ENCODE measurements around the gene KIAA0825. TPM values are rescaled to one million over a fixed set of nuclear protein-coding genes. Genes with fewer than 3 reads are reported as not detected.
"Not testable (repeated sequence)": the region's sequence is repeated elsewhere in the genome, so short reads cannot be mapped to it uniquely, and the experiment has no call there.

KIAA0825 gene
- polyA plus RNA-seq, 4 donors = 4.2 to 5.4 (median 5.0) TPM

DNA sequence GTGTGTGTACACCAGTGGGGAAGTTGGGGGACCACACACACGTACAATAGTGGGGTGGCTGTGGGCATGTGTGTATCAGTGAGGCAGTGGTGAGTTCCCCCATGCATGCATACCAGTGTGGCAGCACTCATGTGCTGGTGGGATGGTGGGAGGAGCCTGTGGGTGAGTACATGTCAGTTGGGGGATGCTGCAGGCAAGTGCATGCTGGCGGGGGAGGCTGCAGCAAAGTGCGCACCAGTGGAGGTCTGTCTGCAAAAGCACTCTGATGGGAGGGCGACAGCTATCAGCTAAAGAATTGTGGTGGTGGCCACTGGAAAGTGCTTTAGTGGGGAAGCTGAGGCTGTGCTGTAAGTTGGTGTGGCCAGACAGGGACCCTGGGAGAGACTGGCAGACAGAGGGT, 418.8 kb downstream of the KIAA0825 start:
- no peak for DNase-seq (ENCODE audit: low read depth in 4 of 4, low spot score in 3 of 4)

DNA sequence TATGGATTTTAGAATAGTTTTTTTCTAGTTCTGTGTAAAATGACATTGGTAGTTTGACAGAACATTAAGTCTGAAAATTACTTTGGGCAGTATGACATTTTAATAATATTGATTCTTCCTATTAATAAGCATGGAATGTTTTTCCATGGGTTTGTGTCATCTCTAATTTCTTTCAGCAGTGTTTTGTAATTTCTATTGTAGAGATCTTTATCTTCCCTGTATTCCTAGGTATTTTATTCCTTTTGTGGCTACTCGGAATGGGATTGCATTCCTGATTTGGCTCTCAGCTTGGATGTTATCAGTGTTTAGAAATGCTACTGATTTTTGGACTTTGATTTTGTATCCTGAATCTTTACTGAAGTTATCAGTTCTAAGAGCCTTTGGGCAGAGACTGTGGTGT, 420.4 kb downstream of the KIAA0825 start:
- no peak for DNase-seq (ENCODE audit: low read depth in 4 of 4, low spot score in 3 of 4)

DNA sequence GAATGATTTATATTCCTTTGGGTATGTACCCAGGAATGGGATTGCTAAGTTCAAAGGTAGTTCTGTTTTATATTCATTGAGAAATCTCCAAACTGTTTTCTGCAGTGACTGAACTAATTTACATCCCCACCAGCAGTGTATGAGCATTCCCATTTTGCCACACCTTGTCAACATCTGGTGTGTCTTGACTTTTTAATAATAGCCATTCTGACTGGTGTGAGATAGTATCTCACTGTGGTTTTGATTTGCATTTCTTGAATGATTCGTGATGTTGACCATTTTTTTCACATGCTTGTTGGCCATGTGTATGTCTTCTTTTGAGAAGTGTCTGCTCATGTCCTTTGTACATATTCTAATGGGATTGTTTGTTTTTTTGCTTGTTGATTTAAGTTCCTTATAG, 421.5 kb downstream of the KIAA0825 start:
- no peak for DNase-seq (ENCODE audit: low read depth in 4 of 4, low spot score in 3 of 4)

DNA sequence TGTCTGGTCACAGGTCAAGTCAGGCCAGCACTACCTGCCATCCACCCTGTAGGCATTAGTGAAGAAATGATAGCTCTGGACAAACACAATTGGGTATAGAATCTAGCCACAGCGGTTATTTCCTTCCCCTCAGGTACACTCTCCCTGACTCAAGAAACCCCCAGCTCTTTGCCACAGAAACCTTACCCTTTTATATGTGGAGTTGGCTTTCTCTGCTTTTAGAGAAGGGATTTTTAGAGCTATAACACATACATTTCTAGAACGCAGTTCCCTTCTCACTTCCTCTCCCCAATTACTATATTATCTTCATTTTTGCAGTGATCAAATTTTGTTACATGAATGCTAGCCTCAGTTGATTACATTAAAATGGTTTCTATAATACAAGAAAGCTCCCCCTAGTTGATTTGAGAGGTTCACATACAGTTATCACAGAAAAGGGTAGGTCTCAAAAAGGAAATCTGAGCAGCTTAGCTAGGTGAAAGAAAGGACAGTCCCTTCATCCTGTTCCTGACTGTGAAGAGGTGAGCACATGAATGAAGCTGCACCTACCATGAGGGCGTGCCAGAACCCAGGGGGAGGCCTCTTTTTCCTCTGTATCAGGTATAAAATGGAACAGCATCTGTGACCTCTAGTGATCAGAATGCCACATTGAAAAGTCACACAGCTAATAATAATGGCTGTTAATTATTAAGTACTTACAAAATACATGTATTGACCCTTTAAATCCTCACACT, 425.6 kb downstream of the KIAA0825 start:
- no peak for DNase-seq (ENCODE audit: low read depth in 4 of 4, low spot score in 3 of 4)

DNA sequence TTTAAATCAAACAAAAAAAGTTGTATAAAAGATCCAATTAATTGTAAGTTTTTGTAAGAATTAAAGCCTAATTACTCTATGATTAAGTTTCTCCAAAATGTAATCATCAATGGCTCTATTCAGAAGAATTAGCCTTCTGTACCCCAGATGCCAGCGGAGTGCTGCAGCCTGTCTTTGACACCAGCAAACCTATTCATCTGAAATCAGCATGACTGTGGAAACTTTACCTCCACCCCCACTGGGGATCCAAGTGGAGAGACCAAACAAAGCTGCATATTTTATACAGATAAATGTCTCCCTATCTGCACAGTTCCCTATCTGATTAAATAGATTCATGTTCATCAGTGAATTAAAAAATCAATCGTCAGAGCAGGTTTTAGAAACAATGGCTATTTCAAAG, 426.8 kb downstream of the KIAA0825 start:
- DNase-seq (ENCODE audit: low read depth in 4 of 4, low spot score in 3 of 4) = no peak

DNA sequence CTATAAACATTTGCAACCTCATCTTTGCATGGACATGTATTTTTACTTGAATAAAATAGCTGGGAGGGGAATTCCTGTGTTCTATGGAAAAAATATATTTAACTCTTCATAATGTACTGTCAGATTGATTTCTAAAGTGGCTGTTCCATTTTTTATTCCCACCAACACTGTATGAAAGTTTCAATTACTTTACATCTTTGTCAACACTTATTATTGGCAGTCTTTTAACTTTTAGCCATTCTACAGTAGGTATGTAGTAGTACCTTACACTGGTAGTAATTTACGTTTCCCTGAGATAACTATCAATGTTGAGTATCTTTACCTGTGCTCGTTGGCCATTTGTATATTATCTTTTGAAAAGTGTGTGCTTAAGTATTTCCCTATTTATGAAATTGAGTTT, 429.7 kb downstream of the KIAA0825 start:
- no peak for DNase-seq (ENCODE audit: low read depth in 4 of 4, low spot score in 3 of 4)

DNA sequence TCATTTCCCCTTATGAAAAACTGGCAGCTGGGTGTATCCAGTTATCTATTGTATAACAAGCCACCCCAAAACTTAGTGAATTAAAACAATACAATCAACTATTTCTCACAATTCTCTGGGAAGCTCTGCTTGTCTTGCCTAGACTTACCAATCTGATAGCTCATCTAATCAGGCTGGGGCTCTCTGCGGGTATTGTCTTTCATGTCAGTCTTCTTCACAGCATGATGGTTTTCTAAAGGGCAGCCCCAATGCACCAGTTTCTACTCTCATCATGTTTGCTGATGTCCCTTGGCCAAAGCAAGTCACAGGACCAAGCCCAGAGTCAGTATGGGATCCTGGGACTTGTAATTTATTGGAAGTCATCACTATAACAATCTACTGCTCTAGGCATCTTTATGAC, 433.5 kb downstream of the KIAA0825 start:
- no peak for DNase-seq (ENCODE audit: low read depth in 4 of 4, low spot score in 3 of 4)

DNA sequence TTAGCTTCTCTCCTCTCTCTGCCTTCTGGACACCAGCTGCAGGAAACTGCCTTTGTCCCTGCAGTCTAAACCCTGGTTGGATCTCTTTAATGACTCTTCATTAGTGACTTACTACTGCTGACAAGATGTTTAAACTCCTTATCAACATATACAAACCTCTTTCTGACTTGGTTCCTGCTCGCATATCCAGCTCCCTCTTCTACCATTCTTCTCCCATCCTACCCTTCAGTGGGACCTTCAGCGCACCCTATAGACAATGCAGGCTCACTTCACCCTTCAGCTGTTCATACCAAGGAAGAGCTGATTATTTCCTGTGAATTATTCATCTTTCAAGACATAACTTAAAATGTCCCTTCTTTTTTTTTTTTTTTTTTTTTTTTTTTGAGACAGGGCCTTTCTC, 436.5 kb downstream of the KIAA0825 start:
- no peak for DNase-seq (ENCODE audit: low read depth in 4 of 4, low spot score in 3 of 4)

DNA sequence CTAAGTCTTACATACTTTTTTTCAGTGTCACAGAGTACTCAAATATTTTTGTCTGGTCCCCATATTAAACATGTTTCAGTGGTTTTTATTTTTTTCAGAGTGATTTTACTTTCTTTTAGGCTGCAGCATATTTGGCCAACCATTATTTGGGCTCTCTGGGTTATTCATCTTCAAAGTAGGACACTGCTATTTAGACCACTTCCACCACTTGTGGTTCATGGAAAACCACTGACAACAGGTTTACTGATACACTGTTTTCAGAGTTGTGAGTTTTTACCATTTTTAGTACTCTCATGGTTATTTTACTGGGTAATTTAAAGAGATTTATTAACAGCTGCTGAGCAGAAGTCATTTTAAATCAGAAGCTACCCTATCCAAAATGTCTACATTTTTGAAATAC, 437.6 kb downstream of the KIAA0825 start:
- DNase-seq (ENCODE audit: low read depth in 4 of 4, low spot score in 3 of 4) = no peak

DNA sequence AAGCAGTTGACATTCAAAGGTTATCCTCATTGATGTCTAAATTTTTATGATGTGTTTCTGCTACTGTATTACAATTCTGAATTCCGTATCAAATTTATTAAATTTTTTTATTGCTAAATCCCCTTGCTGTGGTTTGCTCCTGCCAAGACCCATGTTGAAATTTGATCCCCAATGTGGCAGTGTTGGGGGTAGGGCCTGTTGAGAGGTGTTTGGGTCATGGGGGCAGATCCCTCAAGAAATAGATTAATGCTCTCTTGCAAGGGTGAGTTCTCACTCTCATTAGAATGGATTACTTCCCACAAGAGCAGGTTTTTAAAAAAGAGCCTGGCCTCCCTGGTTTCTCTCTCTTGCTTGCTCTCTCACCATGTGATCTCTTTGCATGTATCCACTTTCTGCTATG, 442.5 kb downstream of the KIAA0825 start:
- no peak for DNase-seq (ENCODE audit: low read depth in 4 of 4, low spot score in 3 of 4)

DNA sequence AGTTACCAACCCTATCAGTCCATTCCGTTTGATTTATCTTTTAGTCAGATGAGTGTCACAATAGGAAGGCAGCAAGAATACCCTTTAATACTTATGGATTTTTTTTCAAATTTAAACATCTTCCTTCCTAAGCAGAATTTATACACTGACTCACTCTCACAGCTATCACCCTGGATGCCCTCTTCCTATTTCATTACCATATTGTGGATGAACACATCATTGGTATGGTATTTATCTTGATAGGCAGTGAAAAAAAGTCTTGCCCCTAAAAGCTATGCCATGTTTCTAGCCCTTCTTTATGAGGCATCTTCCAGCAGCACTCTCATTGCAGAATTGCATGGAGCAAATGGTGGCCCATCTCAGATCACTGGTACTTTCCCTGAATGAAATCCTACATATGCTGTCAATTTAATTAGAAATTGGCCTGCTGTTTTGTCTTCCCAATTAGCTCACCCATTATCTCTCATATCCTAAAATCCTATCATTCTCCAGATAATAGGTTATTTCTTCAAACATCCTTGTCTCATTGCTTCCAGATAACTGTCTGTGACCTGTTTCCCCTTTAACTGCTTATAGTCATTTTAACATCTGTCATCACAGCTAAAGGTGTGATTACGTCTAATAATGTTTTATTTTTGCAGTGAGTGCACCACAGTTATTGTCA, 443.5 kb downstream of the KIAA0825 start:
- no peak for DNase-seq (ENCODE audit: low read depth in 4 of 4, low spot score in 3 of 4)

DNA sequence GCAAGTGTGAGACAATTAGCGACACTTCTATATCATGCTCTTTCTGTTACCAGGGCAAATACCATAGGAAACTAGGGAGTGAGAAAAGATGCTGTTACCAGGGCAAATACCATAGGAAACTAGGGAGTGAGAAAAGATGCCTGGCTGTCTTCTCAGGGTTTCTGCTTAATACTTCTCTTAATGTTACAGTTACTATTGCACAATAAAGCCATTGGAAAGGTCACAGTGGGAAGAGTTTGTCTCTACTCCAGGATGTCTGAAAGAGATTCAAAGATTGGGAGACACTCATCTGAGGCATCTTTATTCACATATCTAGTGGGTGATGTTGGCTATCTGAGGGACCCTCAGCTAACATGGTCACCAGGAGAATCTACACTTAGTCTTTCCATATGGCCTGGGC, 445.3 kb downstream of the KIAA0825 start:
- no peak for DNase-seq (ENCODE audit: low read depth in 4 of 4, low spot score in 3 of 4)

DNA sequence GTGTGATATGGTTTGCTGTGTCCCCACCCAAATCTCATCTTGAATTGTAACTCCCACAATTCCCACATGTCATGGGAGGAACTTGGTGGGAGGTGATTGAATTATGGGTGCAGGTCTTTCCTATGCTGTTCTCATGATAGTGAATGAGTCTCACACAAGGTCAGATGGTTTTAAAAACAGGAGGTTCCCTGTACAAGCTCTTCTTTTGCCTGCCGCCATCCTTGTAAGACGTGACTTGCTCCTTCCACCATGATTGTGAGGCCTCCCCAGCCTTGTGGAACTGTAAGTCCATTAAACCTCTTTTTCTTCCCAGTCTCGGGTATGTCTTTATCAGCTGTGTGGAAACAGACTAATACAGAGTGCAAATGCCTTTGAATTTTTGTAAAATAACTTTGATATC, 447.3 kb downstream of the KIAA0825 start:
- DNase-seq (ENCODE audit: low read depth in 4 of 4, low spot score in 3 of 4) = not testable (repeated sequence)

DNA sequence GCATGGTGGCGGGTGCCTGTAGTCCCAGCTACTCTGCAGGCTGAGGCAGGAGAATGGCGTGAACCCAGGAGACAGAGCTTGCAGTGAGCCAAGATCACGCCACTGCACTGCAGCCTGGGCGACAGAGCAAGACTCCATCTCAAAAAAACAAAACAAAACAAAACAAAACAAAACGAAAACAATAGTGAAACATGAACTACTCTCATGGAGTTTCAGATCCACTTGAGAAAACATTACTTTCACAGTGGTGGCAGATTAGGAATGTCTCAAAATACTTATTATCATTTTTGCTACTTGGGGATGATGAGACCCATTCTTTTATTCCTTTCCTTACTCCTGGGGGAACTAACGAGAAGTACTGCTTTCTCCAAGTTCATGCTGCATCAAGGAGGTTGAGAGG, 448.2 kb downstream of the KIAA0825 start:
- DNase-seq (ENCODE audit: low read depth in 4 of 4, low spot score in 3 of 4) = not testable (repeated sequence)

DNA sequence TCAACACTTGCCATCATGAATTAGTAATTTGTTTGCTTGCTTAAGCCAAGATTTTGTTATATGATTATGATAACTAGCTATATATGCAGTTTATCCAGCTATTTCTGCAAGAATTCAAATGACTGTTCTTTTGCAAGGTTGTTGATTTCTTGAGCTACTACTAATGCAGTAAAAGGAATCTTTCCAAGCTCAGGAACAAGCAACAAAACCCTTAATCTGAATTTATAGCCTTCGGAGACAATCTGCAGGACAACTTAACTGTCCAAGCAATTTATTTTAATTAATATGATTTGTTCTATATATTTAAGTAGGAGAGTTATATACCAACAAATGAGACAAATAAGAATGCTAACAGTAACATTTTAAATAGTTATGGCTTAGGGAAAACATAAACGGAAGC, 450.3 kb downstream of the KIAA0825 start:
- no peak for DNase-seq (ENCODE audit: low read depth in 4 of 4, low spot score in 3 of 4)

DNA sequence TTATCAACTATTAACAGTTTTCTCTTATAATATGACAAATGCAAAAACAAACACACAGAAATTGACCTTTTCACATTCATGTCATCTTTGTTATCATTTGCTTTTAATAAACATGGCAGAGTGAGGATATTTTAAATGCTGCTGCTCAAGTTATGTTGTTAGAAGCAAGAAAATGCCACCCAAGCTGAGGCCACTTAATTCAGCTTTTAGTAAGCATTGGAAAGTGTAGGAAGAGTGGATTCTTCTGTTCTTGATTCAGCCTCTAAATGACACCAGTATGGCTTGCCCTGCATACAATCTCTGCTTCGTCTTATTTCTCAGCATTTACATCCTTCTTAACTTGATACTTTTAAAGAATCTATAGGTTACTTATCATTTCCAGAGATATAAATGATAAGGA, 456.6 kb downstream of the KIAA0825 start:
- no peak for DNase-seq (ENCODE audit: low read depth in 4 of 4, low spot score in 3 of 4)

DNA sequence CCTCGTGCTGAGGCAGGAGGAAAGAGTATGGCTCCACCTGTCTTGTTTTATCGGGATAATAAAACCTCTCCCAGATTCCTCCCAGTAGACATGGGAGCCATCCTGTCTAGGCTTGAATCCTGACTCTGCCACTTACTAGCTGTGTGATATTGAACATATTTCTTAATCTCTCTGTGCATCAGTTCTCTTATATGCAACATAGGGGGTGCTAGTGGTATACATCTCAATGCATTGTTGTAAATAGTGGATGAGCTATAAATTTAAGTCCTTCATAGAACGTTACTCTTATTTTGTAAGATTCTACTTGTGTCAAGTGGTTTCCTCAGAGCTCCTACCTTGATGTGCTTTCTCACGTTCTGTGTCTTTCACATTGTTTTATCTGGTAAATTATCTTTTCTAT, 459.3 kb downstream of the KIAA0825 start:
- DNase-seq (ENCODE audit: low read depth in 4 of 4, low spot score in 3 of 4) = no peak

DNA sequence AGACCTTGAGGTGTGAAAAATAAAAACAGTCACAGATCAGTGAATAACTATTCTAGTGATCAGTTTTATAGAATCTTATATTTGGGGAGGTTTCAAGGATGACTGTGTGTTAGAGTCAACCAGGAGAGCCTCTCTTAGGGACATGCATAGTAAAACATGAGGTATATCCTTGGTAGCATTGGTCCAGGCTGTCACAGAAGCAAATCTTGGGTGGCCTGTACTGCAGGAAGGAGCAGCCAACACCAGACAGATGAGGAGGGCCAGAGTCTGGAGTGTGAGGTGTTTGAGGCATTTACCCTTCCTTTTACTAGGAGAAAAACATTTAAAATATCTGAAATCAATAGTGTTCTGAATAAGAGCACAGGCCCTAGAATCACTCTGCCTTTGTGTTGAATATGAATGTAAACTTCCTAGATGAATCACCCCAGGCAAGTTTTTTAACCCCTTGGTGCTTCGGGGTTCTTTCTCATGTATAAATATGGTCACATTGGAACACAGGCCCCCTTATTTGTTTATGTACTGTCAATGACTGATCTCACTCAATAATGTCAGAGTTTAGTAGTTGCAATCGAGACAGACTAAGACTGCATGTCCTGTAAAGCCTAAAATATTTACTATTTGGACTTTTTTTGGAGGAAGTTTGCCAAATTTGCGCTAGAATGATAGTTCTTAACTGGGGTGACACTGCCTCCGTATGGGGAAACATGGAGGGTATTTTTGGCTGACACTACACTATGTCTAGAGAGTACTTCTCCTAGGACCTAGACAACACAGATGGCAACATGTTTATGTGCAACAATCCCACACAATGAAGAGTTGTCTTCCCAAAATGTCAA, 460.5 kb downstream of the KIAA0825 start:
- no peak for DNase-seq (ENCODE audit: low read depth in 4 of 4, low spot score in 3 of 4)

DNA sequence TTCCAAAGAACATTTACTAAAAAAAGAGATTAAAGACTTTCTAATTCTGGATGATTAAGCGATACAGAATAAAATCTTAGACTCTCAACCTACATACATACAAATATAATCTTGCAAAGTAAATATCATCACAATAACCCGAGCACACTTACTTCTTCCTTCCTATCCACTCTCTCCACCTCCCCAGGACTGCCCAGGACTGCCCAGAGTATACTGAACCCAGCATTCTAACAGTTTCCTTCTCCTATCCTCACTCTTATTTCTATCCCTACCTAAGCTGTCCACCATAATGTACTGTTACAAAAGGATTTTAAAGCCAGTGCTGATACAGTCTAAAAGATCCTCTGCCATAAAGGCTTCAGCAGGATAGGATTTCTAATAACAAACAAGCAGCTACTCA, 463.7 kb downstream of the KIAA0825 start:
- DNase-seq (ENCODE audit: low read depth in 4 of 4, low spot score in 3 of 4) = no peak

DNA sequence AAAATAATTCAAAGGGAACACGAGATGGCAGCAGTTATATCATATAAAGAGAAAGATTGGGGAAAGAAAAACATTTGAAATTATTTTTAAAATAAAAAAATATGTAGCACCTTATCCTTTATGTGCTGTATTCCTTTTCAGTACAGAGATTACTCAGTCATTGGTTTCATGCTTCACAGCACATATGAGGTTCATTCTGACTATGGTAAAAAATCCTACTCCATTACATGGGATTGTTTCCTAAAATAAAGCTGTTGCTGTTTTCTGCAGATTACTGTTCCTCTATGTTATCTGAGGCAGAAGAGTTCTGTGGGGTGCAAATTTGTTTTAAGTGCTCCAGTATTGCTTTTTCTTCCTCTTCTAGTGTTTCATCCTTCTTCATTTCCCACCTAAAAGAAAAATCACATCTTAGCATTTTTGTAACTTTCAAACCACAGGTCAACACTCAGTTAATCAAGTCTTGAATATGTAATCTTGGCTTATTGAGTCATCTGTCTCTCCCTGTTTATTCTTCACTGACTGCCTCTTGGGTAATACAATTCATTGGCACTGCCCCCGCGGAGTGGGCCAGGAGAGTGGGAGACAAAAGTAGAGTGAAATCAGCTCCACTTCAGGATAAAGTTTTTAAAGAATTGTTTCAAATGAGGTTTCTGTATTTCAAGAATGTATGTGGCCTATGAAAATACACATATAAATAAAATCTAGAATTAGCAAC, 464.5 kb downstream of the KIAA0825 start:
- DNase-seq (ENCODE audit: low read depth in 4 of 4, low spot score in 3 of 4) = no peak

DNA sequence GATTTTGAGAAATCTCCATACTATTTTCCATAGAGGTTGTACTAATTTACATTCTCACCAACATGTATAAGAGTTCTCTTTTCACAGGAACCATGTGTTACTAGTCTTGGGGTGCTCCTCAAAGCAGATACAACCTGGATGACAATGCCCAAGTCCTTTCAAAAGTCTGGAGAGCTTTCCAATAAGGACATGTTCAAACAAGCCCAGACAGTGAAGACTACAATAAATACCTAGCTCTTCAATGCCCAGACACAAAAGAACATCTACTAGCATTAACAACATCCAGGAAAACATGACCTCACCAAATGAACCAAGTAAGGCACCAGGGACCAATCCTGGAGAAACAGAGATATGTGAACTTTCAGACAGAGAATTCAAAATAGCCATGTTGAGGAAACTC, 474.8 kb downstream of the KIAA0825 start:
- DNase-seq (ENCODE audit: low read depth in 4 of 4, low spot score in 3 of 4) = not testable (repeated sequence)

Data from right renal pelvis (tissue), 4 donors.